Skeletal muscle satellite cell (primary cell): ENCODE measurements around the gene NFYB.
"Not testable (repeated sequence)": the region's sequence is repeated elsewhere in the genome, so short reads cannot be mapped to it uniquely, and the experiment has no call there.

ENCODE experiments used
- H3K27me3 ChIP-seq: 2 replicates; pipeline ENCODE4 v1.7.0; 2013; ENCODE audit warnings: low read length; ENCODE audit not compliant: control insufficient read depth, insufficient read depth
- H3K36me3 ChIP-seq: 2 replicates; pipeline ENCODE4 v1.7.0; 2013; ENCODE audit warnings: mild to moderate bottlenecking, control low read depth, low read length; ENCODE audit not compliant: insufficient read depth
- H3K4me1 ChIP-seq: 2 replicates; pipeline ENCODE4 v1.7.0; 2013; ENCODE audit warnings: low read length; ENCODE audit not compliant: control insufficient read depth, insufficient read depth
- H3K4me2 ChIP-seq: 2 replicates; pipeline ENCODE4 v1.7.0; 2013; ENCODE audit warnings: mild to moderate bottlenecking, low read length
- H3K4me3 ChIP-seq: 2 replicates; pipeline ENCODE4 v1.7.0; 2013; ENCODE audit warnings: low read length
- H3K9ac ChIP-seq: 2 replicates; pipeline ENCODE4 v1.7.0; 2013; ENCODE audit warnings: mild to moderate bottlenecking, low read depth, low read length, moderate library complexity
- H3K9me3 ChIP-seq: replicated peaks from 2 replicates; pipeline ENCODE4 v1.7.0; 2013; ENCODE audit warnings: mild to moderate bottlenecking, control low read depth, low read length

The NFYB gene

DNA sequence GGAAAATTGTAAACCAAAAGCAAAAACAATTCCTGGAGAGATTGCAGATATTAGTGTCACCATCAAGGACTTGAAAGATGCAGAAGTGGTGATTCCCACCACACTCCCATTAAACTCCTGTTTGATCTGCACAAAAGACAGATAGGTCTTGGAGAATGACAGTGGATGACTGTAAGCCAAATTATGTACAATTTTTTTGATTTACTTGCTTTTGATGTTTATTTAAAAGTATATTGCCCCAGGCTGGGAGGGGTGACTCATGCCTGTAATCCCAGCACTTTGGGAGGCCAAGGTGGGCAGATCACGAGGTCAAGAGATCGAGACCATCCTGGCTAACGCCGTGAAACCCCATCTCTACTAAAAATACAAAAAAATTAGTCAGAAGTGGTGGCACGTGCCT, 35.8 kb upstream of the NFYB start:
- H3K4me3 ChIP-seq, H3K36me3 ChIP-seq, H3K4me2 ChIP-seq, H3K27me3 ChIP-seq, H3K9ac ChIP-seq, H3K9me3 ChIP-seq: not testable (repeated sequence)
- H3K4me1 ChIP-seq = peaks cover 22% of the 10 kb centered on the region

DNA sequence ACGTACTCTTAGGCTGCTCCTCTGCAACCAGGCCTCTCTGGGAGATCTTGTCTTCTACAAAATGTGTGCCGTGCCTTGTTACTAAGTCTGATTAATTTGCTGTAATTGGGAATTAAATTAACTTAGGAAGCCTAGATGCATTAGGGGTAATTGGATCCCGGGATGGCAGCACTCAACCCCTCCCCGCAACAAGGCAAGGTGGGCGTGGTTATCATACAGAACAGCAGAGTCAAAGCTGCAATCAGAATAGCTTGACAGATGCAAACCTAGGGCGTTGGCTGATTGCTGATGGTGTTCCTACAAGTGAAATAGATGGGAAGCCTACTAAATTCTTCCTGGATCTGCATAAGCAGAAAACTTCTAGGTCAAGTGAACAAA, 34.5 kb upstream of the NFYB start:
- Histone ChIP-seq H3K27me3 (no peaks in the 10 kb centered on the region), H3K9ac (no peak overlapping the region), H3K4me3 (no peak overlapping the region), H3K9me3 (no peaks in the 10 kb centered on the region), H3K4me2 (no peak overlapping the region), H3K4me1 (peaks cover 10% of the 10 kb centered on the region), H3K36me3 (no peaks in the 10 kb centered on the region)

- Histone ChIP-seq H3K4me2 (no peak overlapping the region), H3K9ac (no peak overlapping the region), H3K9me3 (no peaks in the 10 kb centered on the region), H3K4me3 (no peak overlapping the region), H3K36me3 (no peaks in the 10 kb centered on the region), H3K27me3 (no peaks in the 10 kb centered on the region), H3K4me1 (peaks cover 5% of the 10 kb centered on the region)
Observed at GRCh38 chr12:104171785-104172569, 34.0 kb upstream of the NFYB start.

DNA sequence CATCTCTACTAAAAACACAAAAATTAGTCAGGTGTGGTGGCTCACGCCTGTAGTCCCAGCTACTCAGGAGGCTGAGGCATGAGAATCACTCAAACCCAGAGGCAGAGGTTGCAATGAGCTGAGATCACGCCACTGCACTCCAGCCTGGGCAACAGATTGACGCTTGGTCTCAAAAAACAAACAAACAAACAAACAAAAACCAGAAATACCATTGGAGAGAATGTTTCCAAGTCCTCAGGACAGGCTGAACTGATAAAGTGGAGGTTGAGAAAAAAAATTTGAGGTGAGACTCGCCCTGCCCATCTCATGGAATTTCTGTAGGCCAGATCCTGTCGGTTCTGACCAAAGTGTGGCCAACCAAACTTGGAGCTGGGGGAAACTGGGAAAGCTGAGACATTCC, 30.6 kb upstream of the NFYB start:
- Histone ChIP-seq H3K9ac (no peak overlapping the region), H3K36me3 (no peaks in the 10 kb centered on the region), H3K9me3 (no peaks in the 10 kb centered on the region), H3K27me3 (no peaks in the 10 kb centered on the region), H3K4me2 (no peak overlapping the region), H3K4me3 (no peak overlapping the region), H3K4me1 (peaks cover 1% of the 10 kb centered on the region)

- H3K27me3 ChIP-seq = no peaks in the 10 kb centered on the region
- no peak overlapping the region for H3K4me3 ChIP-seq
- H3K4me2 ChIP-seq = no peak overlapping the region
- H3K4me1 ChIP-seq = no peaks in the 10 kb centered on the region
- no peaks in the 10 kb centered on the region for H3K9me3 ChIP-seq
- H3K9ac ChIP-seq = no peak overlapping the region
- H3K36me3 ChIP-seq = no peaks in the 10 kb centered on the region
Observed at GRCh38 chr12:104167519-104168458, 29.8 kb upstream of the NFYB start.

DNA sequence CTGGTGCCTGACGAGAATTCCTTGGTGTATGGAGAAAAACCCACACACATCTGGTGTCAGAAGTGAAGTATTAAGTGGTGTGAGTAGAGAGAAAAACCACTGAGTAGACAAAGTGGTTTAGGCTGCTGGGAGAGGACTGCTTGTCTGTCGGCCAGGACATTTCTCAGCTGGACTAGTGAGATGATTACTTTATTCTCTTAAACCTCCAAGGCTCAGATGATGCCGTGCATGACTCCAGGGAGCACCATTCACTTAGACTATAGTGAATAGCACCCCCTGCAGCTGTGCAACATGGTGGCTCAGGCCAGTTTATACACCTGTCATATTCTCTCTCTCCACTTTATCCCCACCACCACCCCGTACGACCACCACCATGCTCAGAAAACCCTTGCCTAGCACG, 28.5 kb upstream of the NFYB start:
- H3K4me2 ChIP-seq = no peak overlapping the region
- no peak overlapping the region for H3K4me3 ChIP-seq
- no peaks in the 10 kb centered on the region for H3K9me3 ChIP-seq
- H3K27me3 ChIP-seq = no peaks in the 10 kb centered on the region
- H3K36me3 ChIP-seq = no peaks in the 10 kb centered on the region
- H3K9ac ChIP-seq = no peak overlapping the region
- no peaks in the 10 kb centered on the region for H3K4me1 ChIP-seq

GRCh38 chr12:104165801-104166200, 27.8 kb upstream of the NFYB start:
- Histone ChIP-seq H3K9ac (no peak overlapping the region), H3K36me3 (no peaks in the 10 kb centered on the region), H3K9me3 (no peaks in the 10 kb centered on the region), H3K4me1 (no peaks in the 10 kb centered on the region), H3K4me3 (no peak overlapping the region), H3K27me3 (no peaks in the 10 kb centered on the region), H3K4me2 (no peak overlapping the region)

DNA sequence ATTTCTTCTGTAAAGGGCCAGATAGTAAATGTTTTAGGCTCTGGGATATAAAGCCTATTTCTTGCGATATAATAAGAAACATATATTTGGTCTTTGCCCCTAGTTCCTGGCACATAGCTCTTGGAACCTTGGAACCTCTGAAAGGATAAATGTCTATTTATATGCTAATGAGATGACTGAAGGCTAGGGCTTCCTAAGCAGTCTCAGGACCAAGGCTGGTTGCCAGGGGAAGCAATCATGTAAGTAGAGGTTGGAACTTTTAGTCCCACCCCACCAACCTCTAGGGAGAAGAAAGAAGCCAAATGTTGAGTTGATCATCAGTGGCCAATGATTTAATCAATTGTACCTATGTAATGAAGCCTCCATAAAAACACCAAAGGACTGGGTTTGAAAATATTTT, 26.6 kb upstream of the NFYB start:
- Histone ChIP-seq H3K9me3 (no peaks in the 10 kb centered on the region), H3K4me2 (no peak overlapping the region), H3K4me3 (no peak overlapping the region), H3K9ac (no peak overlapping the region), H3K4me1 (no peaks in the 10 kb centered on the region), H3K36me3 (no peaks in the 10 kb centered on the region), H3K27me3 (no peaks in the 10 kb centered on the region)

DNA sequence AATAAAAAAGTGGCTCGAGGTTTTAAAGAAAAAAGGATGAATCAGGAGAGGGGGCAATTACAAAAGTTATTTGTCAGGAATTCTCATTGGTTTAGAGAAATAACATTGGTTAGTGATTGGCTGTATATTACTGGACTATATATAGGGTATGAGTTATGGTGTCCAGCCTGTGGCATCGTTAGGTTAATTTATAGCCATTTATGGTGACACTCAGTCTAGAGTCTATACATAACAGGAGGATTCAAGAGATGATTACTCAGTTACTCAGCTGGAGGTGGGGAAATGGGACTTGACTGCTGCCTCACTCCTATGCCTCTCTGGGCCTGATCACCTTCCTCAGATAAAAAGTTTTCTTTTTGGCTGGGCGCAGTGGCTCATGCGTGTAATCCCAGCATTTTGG, 25.6 kb upstream of the NFYB start:
- H3K9me3 ChIP-seq = no peaks in the 10 kb centered on the region

DNA sequence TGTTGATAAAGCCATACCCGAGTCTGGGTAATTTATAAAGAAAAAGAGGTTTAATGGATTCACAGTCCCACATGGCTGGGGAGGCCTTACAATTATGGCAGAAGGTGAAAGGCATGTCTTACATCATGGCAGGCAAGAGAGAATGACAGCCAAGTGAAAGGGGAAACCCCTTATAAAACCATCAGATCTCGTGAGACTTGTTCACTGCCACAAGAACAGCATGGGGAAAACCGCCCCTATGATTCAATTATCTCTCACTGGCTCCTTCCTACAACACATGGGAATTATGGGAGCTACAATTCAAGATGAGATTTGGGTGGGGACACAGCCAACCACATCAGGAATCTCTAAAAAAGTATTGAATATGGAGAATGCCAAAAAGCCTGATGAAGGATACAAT, 25.0 kb upstream of the NFYB start:
- not testable (repeated sequence) for H3K4me2 ChIP-seq, H3K36me3 ChIP-seq, H3K9ac ChIP-seq, H3K27me3 ChIP-seq, H3K4me3 ChIP-seq, H3K4me1 ChIP-seq, H3K9me3 ChIP-seq

More for the DNA sequence above, 25.6 kb upstream of the NFYB start:
- Histone ChIP-seq H3K4me3 (no peak overlapping the region), H3K36me3 (no peaks in the 10 kb centered on the region), H3K9ac (no peak overlapping the region), H3K4me2 (no peak overlapping the region), H3K4me1 (no peaks in the 10 kb centered on the region), H3K27me3 (no peaks in the 10 kb centered on the region)

DNA sequence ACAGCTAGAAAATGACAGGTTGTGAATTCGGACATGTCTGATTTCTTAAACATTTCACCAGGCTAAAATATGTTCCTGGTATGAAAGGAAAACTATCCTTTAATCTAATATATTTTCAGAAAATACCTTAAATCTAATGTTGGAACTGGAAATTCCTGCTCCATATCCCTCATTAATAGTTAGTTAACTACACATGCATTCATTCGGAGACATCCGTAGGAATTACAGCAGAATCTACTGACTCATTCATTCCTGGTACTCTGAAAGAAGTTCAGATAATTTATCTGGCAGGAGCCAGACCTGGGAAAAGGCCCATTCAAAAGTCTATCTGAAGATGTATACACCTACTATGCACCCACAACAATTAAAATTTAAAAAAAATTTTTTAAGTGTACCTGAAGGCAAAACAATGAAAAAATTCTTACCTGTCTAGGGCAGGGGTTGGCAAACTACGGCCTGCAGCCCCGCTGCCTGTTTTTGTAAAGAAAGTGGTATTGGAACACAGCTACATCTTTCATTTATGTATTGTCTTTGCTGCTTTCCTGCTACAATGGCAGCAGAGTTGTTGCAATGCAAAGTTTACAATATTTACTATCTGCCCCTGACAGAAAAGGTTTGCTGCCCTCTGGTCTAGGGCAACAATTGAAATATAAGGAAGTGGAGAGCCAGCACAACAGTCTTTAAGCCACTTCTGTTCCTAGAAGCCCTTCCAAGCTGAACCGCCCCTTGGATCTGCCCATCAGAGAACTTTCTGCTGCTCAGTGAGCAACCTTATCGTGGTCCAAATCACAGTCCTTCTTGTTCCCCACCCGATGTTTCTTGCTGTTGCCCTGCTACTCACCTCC, 17.9 kb upstream of the NFYB start:
- H3K4me1 ChIP-seq = no peaks in the 10 kb centered on the region
- no peaks in the 10 kb centered on the region for H3K36me3 ChIP-seq
- no peak overlapping the region for H3K9ac ChIP-seq

More for the DNA sequence above, 17.9 kb upstream of the NFYB start:
- Histone ChIP-seq H3K9me3 (no peaks in the 10 kb centered on the region), H3K4me3 (no peak overlapping the region), H3K4me2 (no peak overlapping the region), H3K27me3 (peaks cover 4% of the 10 kb centered on the region)
